Sigmoid colon (tissue), 7 donors: ENCODE data around the gene KIF26B. TPM values are rescaled to one million over a fixed set of nuclear protein-coding genes. Genes with fewer than 3 reads are reported as not detected.
"Not testable (repeated sequence)": the region's sequence is repeated elsewhere in the genome, so short reads cannot be mapped to it uniquely, and the experiment has no call there.

ENCODE experiments used
- DNase-seq: peaks from one replicate; pipeline ENCODE4 v3.0.0-alpha.2; 2019
- H3K27ac ChIP-seq, 4 donors: fragments of 200-600 bp; sonication (generic); one replicate each; pipeline ENCODE4 v1.5.1; 2016 to 2019; ENCODE audit warnings: mild to moderate bottlenecking in 1 of 4
- H3K27me3 ChIP-seq, 3 donors: fragments of 200-600 bp; sonication (generic); one replicate each; pipeline ENCODE4 v1.5.1; 2019; ENCODE audit warnings: mild to moderate bottlenecking in 1 of 3
- H3K36me3 ChIP-seq, 4 donors: fragments of 200-600 bp; sonication (generic); one replicate each; pipeline ENCODE4 v1.5.1; 2016 to 2019
- H3K4me1 ChIP-seq, 4 donors: fragments of 200-600 bp; sonication (generic); one replicate each; pipeline ENCODE4 v1.5.1; 2017 to 2019
- H3K4me3 ChIP-seq, 4 donors: fragments of 200-600 bp; sonication (generic); one replicate each; pipeline ENCODE4 v1.5.1; 2017 to 2019; ENCODE audit warnings: mild to moderate bottlenecking in 2 of 4, moderate library complexity in 1 of 4
- H3K9me3 ChIP-seq, 4 donors: fragments of 200-600 bp in 3 of 4; sonication (generic) in 3 of 4; one replicate each; pipeline versions ENCODE4 v1.5.1 to v1.6.1; 2013 to 2019
- EP300 ChIP-seq, 4 donors: sonication (generic); formaldehyde crosslinking; IDR thresholded peaks; one replicate each; pipeline ENCODE4 v1.6.1; 2017; ENCODE audit warnings: antibody characterized with exemption in 4 of 4
- POLR2A ChIP-seq, 2 donors: fragments of 450-650 bp; IDR thresholded peaks; one replicate each; pipeline ENCODE4 v1.6.1; 2016; ENCODE audit warnings: antibody characterized with exemption in 2 of 2, mild to moderate bottlenecking in 2 of 2, moderate library complexity in 2 of 2
- POLR2AphosphoS5 ChIP-seq, 4 donors: sonication (generic); formaldehyde crosslinking; IDR thresholded peaks; one replicate each; pipeline ENCODE4 v1.6.1; 2017; ENCODE audit warnings: antibody characterized with exemption in 4 of 4
- WGBS, 2 donors: extraction: QIAGEN DNeasy Blood & Tissue Kit; methylation state at CpG; one replicate each; pipeline ENCODE4 v1.1.7; 2013; 5-methylcytosine and 5-hydroxymethylcytosine counted together
- intact Hi-C: fragments of 100-400 bp; cut with DNase I; formaldehyde crosslinking; loops from one replicate; pipeline ENCODE4 v1.15.1; 2023
- polyA plus RNA-seq, 3 donors: library from polyadenylated mRNA; stranded (reverse); fragments of 200-250 nt; gene quantifications; one replicate each; pipeline ENCODE4 v1.2.3, GENCODE V29; 2013
- total RNA-seq, 4 donors: library from RNA; depleted of rRNA; stranded (reverse); fragments of >200 nt; gene quantifications; one replicate each; pipeline ENCODE4 v1.1.0, GENCODE V29; 2016
- TF ChIP-seq, protein P1 (sequence below), 4 experiments: fragments of 450-650 bp in 3 of 4; fragments of 200-600 bp in 1 of 4; IDR thresholded peaks; one replicate each; pipeline ENCODE4 v1.5.1; 2016 to 2019; ENCODE audit warnings: antibody characterized with exemption in 4 of 4, mild to moderate bottlenecking in 3 of 4, moderate library complexity in 2 of 4
- donor health status: healthy with polysubstance abuse.
- donor health status: Bipolar disorder and iron deficiency.
- donor health status: healthy.

KIF26B gene
- total and polyA plus RNA-seq, 7 donors, result under 0.01 to 5.5 (median 1.4) TPM; not detected in 1

DNA sequence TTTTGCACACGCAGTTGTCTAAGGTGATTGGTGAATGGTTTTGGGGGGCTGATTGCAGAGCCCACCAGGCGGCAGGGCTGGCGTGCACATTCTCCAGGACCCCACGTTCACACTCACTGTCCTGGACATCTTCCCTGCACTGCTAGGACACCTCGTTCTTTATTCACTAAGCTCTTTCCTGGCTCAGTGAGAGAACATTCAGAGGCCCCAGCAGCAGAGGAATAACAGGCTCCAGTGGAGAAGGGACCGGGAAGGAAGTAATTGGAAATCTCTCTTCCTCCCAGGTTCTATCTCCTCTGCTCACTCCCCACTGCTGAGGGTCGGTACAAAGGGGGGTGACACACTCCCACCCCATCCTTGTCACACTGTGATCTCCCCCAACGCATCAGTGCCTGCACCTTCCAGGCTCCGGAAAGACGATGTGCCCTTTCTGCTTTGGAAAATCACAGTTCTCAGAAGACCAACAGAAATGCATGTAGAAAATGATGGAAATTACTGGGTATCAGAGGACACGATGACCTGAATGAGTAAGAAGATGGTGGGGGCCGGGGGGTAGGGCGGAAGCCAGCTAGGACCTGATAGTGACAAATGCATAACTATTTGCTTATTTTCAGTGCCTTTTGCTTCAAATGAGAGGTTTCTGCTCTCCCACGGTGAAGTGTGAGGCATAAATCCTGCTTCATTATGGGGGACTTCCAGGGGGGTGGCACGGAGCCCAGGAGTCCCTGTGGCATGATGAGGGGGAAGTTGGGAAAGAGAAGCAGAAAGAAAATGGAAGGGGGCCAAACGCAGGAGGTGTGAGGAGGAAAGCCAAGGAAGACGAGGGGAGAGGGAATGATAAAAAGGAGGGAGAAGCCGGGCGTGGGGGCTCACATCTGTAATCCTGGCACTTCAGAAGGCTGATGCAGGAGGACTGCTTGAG, 25.2 kb upstream of the KIF26B start:
- H3K27ac ChIP-seq, result no peak overlapping the region
- no peaks in the 10 kb centered on the region for H3K4me1 ChIP-seq
- no peaks in the 10 kb centered on the region for H3K36me3 ChIP-seq
- 54 to 58% methylated on average over 19 of the region's 19 CpGs for WGBS, 2 donors
- H3K9me3 ChIP-seq, result no peaks in the 10 kb centered on the region
- H3K27me3 ChIP-seq, result peaks cover 0 to 51% (median 20%) of the 10 kb centered on the region in 3 donors
- no peak for TF ChIP-seq POLR2A (IDR thresholded peaks at IDR 0.05)
- TF ChIP-seq EP300 (IDR thresholded peaks at IDR 0.05), result no peak
- TF ChIP-seq, protein P1, sequence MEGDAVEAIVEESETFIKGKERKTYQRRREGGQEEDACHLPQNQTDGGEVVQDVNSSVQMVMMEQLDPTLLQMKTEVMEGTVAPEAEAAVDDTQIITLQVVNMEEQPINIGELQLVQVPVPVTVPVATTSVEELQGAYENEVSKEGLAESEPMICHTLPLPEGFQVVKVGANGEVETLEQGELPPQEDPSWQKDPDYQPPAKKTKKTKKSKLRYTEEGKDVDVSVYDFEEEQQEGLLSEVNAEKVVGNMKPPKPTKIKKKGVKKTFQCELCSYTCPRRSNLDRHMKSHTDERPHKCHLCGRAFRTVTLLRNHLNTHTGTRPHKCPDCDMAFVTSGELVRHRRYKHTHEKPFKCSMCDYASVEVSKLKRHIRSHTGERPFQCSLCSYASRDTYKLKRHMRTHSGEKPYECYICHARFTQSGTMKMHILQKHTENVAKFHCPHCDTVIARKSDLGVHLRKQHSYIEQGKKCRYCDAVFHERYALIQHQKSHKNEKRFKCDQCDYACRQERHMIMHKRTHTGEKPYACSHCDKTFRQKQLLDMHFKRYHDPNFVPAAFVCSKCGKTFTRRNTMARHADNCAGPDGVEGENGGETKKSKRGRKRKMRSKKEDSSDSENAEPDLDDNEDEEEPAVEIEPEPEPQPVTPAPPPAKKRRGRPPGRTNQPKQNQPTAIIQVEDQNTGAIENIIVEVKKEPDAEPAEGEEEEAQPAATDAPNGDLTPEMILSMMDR (IDR thresholded peaks at IDR 0.05), result no peak
- no peak for TF ChIP-seq POLR2AphosphoS5 (IDR thresholded peaks at IDR 0.05)
- H3K4me3 ChIP-seq, result no peak overlapping the region
- intact Hi-C loops, result no loop called here
- DNase-seq, result no peak

DNA sequence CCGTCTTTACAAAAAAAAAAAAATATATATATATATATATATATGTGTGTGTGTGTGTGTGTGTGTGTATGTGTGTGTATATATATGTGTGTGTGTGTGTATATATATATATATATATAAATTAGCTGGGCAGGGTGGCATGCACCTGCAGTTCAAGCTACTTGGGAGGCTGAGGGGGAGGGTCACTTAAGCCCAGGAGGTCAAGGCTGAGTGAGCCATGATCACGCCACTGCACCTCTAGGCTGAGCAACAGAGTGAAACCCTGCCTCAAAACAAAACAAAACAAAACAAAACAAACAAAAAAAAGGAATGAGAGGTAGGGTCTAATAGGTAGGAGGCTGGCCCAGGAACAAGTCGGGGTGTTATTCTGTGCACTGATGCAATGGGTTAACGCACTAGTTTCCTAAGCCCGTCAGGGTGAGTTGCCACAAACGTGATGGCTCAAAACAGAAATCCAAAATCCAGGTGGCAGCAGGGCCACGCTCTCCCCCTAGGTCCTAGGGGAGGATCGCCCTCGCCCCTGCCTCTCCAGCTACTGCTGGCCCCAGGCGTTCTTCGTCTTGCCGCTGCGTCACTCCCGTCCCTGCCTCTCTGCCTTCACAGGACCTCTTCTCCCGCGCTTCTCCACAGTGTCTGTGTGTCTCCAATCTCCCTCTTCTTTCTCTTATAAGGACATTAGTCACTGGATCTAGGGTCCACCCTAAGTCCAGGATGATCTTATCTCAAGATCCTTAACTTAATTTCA, 24.3 kb upstream of the KIF26B start:
- peaks cover 0 to 54% (median 20%) of the 10 kb centered on the region in 3 donors for H3K27me3 ChIP-seq
- H3K36me3 ChIP-seq, H3K4me1 ChIP-seq, H3K27ac ChIP-seq, DNase-seq, H3K4me3 ChIP-seq, intact Hi-C loops, H3K9me3 ChIP-seq: not testable (repeated sequence)
- WGBS, 2 donors, result 65 to 67% methylated on average over 16 of the region's 16 CpGs

DNA sequence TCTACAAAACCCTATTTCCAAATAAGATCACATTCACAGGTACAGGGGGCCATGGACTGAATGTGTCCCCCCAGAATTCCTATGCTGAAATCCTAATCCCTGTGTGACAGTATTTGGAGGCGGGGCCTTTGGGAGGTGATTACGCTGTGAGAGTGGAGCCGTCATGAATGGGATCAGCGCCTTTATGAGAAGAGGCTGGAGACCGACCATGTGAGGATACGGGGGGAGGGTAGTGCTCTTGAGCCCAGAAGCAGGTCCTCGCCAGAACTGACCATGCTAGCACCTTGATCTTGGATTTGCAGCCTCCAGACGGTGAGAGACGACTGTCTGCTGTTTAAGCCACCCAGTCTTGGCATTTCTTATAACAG, 23.8 kb upstream of the KIF26B start:
- no peak for DNase-seq
- TF ChIP-seq POLR2A (IDR thresholded peaks at IDR 0.05), result no peak
- no peak for TF ChIP-seq POLR2AphosphoS5 (IDR thresholded peaks at IDR 0.05)
- no peak for TF ChIP-seq EP300 (IDR thresholded peaks at IDR 0.05)
- TF ChIP-seq, protein P1 (IDR thresholded peaks at IDR 0.05), result no peak
- Histone ChIP-seq H3K4me3 (no peak overlapping the region), H3K27ac (no peak overlapping the region), H3K9me3 (no peaks in the 10 kb centered on the region), H3K27me3 (peaks cover 0 to 54% (median 20%) of the 10 kb centered on the region in 3 donors), H3K4me1 (no peaks in the 10 kb centered on the region), H3K36me3 (no peaks in the 10 kb centered on the region)
- WGBS, 2 donors, result 44 to 55% methylated on average over 9 of the region's 9 CpGs
- intact Hi-C loops, result no loop called here

DNA sequence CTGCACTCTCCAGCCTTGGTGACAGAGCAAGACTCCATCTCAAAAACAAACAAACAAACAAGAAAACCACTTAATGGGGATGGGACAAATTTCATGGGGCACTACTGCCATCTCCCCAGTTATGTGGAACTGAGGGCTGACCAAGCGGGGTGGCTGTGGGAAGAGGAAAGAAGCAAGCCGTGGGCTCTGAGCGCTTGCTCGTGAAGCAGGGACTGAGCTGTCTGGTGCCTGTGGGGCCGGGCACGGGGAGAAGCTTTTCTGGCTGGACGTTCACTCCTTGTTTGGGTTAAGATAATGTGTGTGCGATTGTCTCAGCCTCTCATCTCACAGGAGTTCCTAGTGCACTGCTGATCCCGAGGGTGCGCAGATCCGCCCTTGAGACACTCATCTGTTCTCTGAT, 22.0 kb upstream of the KIF26B start:
- Histone ChIP-seq H3K4me1 (no peaks in the 10 kb centered on the region), H3K4me3 (no peak overlapping the region), H3K27ac (no peak overlapping the region), H3K9me3 (no peaks in the 10 kb centered on the region), H3K27me3 (peaks cover 0 to 54% (median 20%) of the 10 kb centered on the region in 3 donors), H3K36me3 (no peaks in the 10 kb centered on the region)
- TF ChIP-seq POLR2A (IDR thresholded peaks at IDR 0.05) (no peak), POLR2AphosphoS5 (IDR thresholded peaks at IDR 0.05) (no peak)
- TF ChIP-seq, protein P1 (IDR thresholded peaks at IDR 0.05), result no peak
- intact Hi-C loops, result no loop called here
- WGBS, 2 donors, result 77 to 80% methylated on average over 11 of the region's 11 CpGs
- no peak for DNase-seq

DNA sequence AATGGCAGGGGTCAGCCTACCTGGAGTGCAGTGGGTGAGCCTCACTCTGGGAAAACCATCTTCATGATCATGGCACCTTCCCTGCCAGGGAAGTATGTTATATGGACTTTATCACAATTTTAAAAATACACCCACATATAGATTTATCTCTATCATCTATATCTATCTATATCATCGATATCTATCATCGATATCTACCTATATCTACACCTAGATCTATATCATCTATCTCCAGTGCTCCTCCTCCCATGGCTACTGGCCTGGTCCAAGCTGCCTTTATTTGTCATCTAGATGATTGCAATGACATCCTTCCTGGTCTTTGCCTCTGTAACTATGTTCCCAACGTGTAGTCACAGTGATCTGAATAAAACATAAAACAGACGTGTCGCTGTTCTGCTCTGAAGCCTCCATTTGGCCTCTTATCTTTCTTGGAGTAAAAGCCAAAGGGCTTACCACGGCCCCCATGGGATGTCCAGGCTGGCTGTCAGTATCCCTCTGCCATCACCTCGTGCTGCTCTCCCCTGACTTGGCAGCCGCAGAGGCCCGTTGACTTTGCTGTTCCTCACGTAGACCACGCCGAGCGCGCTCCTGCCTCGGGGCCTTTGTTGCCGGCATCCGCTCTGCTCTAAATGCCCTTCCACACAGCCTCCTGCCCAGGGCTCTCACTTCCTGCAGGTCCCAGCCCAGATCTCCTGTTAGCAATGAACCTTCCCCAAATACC, 20.6 kb upstream of the KIF26B start:
- intact Hi-C loops, result no loop called here
- H3K27me3 ChIP-seq, result peaks cover 0 to 43% (median 14%) of the 10 kb centered on the region in 3 donors
- WGBS, 2 donors, result 87 to 90% methylated on average over 17 of the region's 17 CpGs

More for the DNA sequence above, 20.6 kb upstream of the KIF26B start:
- DNase-seq, result no peak
- no peaks in the 10 kb centered on the region for H3K9me3 ChIP-seq
- H3K4me3 ChIP-seq, result no peak overlapping the region
- H3K27ac ChIP-seq, result no peak overlapping the region
- TF ChIP-seq, protein P1 (IDR thresholded peaks at IDR 0.05), result no peak
- no peak for TF ChIP-seq POLR2A (IDR thresholded peaks at IDR 0.05)
- no peak for TF ChIP-seq EP300 (IDR thresholded peaks at IDR 0.05)
- no peak for TF ChIP-seq POLR2AphosphoS5 (IDR thresholded peaks at IDR 0.05)
- H3K4me1 ChIP-seq, result no peaks in the 10 kb centered on the region
- H3K36me3 ChIP-seq, result no peaks in the 10 kb centered on the region
